GM19468 (cell line): ENCODE measurements around the gene HSPB6.
"Not testable (repeated sequence)": the region's sequence is repeated elsewhere in the genome, so short reads cannot be mapped to it uniquely, and the experiment has no call there.

ENCODE experiments used
- ATAC-seq: cut with Tn5 transposase; IDR thresholded peaks from one replicate; pipeline ENCODE4 v1.9.1; 2021; ENCODE audit warnings: mild to moderate bottlenecking, moderate library complexity, moderate number of reproducible peaks; ENCODE audit not compliant: unreplicated experiment; ENCODE audit errors: extremely low read depth

Gene HSPB6

DNA sequence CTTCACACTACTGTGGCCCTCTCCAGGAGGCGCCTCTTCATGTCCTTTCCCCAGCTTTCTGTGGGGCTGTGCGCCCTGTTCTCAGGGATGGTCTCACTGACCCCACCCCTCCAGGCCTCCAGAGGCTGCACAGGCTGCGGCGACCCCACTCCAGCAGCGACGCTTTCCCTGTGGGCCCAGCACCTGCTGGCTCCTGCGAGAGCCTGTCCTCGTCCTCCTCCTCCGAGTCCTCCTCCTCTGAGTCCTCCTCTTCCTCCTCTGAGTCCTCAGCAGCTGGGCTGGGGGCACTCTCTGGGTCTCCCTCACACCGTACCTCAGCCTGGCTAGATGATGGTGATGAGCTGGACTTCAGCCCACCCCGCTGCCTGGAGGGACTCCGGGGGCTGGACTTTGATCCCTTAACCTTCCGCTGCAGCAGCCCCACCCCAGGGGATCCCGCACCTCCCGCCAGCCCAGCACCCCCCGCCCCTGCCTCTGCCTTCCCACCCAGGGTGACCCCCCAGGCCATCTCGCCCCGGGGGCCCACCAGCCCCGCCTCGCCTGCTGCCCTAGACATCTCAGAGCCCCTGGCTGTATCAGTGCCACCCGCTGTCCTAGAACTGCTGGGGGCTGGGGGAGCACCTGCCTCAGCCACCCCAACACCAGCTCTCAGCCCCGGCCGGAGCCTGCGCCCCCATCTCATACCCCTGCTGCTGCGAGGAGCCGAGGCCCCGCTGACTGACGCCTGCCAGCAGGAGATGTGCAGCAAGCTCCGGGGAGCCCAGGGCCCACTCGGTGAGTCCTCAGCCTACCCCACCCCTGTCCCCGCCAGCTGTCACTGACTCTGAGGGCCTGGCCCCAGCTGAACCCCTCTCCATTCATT lies 29.7 kb upstream of the HSPB6 start:
- ATAC-seq, result no peak

DNA sequence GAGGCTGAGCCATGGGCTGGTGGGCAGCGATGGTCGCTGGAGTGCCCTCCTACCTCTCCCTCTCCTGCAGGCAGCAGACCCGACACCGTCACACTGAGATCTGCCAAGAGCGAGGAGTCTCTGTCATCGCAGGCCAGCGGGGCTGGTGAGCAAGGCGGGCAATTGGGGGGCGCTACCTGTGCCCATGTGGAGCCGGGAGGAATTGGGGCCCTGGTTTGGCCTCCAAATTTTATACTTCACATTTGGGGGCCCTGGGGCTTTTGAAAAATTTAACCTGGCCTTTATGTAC lies 28.5 kb upstream of the HSPB6 start:
- no peak for ATAC-seq

DNA sequence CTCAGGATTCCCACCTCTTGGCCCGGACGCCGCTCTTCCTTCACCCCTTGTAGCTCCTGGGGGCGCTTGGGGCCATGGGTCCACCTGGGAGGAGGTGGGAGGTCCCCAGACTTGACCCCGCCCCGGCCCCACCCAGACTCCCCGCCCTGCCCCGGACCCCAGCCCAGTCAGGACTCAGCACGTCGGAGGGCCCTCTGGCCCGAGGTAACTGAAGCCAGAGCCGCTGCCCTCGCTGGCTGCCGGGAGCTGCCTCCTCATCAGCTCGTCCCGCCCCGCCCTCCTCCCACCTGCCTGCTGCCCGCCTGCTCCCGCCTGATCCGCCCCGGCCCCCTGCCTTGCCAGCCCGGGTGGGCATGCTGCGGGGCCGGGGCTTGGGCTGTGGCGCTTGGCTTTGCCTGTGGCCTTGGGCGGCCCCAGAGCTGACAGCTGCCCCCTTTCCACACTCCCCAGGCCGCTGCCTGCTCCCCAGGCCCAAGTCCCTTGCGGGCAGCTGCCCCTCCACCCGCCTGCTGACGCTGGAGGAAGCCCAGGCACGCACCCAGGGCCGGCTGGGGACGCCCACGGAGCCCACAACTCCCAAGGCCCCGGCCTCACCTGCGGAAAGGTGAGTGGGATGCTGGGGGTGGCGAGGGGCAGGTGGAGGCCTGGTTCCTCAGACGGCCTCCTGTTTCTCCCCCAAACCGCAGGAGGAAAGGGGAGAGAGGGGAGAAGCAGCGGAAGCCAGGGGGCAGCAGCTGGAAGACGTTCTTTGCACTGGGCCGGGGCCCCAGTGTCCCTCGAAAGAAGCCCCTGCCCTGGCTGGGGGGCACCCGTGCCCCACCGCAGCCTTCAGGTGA lies 27.9 kb upstream of the HSPB6 start:
- ATAC-seq, result no peak

DNA sequence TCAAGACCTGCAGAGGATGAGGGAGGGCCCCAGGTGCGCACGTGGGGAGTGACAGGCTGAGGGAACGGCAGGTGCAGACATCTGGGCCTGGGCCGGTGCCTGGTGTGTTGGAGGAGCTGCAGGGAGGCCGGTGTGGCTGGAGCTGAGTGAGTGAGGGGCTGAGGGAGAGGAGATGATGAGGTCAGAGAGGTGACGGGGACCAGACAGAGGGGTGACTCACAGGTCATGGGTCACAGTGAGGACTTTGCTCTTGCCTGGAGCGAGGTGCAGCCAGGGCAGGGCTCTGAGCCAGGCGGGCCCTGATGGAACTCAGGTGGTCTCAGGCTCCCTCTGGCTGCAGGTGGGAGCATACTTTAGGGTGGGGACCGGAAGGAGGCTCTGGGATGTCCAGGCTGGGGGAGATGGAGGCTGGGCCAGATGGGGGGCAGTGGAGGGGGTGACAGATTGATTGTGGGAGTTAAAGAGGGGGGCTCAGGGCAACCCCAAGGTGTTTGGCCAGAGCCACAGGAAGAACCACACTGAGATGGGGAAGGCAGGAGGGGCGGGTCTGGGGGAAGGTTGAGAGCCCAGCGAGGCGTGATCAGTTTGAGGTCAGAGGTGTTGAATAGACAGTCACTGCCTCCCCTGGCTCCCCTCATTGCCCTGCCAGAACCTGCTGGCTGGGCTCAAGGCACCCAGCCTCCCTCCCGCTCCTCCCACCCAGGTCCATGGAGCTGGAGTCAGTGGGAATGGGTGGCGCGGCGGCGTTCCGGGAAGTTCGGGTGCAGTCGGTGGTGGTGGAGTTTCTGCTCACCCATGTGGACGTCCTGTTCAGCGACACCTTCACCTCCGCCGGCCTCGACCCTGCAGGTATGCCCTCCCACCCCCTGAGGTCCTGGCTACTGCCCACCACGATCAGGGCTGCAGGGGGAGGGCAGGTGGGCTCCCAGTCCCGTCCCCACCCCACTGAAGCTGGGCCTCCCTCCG lies 26.9 kb upstream of the HSPB6 start:
- ATAC-seq, result no peak

DNA sequence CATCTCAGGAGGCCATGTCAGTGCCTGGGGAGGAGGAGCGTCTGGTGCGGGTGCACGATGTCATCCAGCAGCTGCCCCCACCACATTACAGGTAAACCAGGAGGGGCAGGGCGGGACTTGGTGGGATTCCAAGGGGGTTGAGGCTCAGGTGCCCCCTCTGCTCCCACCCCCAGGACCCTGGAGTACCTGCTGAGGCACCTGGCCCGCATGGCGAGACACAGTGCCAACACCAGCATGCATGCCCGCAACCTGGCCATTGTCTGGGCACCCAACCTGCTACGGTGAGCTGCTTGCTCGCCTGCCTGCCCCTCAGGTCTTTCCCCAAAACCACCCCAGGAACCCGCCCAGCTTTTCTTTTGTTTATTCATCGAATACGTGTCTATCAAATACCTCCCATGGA lies 25.8 kb upstream of the HSPB6 start:
- ATAC-seq, result no peak

DNA sequence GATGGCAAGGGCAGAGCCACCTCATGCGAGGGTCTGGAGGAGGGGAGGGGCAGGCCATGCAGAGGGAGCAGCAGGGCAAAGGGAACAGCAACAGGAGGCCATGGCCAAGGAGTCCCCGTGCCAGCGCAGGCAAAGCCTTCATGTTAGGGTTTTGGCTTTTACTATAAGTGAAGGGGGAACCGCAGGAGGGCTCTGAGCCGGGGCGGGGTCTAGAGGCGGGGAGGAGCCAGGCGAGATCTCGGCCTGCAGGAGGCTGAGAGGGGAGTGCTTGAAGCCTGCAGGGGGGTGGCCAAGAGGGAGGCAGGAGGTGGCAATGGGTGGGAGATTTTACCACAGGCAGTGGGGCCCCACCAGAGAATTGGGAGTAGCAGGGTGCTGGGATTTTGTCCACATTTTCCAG lies 24.8 kb upstream of the HSPB6 start:
- ATAC-seq, result no peak

DNA sequence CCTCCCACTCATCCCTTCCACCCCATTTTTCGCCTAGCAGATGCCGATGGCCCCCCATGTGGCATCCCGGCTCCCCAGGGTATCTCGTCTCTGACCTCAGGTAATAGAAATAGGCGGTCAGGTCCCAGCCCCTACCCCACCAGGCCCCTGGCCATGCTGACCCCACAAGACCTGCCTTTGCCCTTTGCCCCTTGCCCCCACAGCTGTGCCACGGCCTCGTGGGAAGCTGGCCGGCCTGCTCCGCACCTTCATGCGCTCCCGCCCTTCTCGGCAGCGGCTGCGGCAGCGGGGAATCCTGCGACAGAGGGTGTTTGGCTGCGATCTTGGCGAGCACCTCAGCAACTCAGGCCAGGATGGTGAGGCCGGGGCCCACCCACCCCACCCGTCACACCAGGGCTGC lies 23.9 kb upstream of the HSPB6 start:
- ATAC-seq, result no peak

DNA sequence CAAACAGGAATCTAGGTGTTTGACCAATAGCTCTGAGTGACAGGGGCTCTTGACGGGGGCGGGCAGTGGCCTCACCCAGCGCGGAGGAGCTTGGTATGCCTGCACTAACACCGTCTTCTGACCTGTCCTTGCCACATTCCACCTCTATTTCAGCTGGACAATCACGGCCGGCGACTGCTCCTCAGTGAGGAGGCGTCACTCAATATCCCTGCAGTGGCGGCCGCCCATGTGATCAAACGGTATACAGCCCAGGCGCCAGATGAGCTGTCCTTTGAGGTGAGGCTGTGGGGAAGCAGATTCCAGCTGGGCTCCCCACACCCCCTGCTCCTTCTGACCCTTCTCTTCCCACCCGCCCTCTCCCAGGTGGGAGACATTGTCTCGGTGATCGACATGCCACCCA lies 23.2 kb upstream of the HSPB6 start:
- no peak for ATAC-seq

DNA sequence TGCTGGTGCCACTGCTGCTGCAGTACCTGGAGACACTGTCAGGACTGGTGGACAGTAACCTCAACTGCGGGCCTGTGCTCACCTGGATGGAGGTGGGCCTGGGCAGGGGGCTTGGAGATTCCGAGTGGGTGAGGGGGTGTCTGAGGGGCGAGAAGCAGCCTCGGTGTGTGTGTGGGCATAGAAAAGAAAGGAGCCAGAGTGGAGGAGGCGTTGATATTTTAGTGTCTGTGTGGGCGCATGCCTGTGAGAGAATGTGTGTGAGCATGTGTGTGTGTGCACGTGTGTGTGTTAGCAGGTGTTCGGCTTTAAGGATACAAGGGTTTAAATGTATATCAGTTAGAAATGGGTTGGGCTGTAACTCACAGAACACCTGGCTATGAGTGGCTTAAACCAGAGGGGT lies 22.2 kb upstream of the HSPB6 start:
- ATAC-seq, result no peak

DNA sequence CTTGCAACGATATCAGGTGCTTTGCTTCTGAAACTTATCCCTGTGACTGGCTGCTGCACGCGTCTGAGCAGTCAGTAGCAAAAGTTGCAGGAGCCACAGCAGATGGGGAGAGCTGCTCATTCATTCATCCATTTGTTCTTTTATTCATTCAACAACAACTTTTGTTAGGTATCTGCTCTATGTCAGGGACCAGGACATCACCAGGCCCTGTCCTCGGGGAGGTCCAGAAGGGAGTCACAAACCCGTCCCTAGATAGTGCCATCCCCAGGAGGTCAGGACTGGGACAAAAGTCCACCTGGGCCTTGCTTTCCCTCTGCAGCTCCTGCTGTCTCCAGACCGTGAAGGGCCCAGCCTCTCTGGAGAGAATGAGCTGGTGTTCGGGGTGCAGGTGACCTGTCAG lies 21.1 kb upstream of the HSPB6 start:
- ATAC-seq, result no peak

DNA sequence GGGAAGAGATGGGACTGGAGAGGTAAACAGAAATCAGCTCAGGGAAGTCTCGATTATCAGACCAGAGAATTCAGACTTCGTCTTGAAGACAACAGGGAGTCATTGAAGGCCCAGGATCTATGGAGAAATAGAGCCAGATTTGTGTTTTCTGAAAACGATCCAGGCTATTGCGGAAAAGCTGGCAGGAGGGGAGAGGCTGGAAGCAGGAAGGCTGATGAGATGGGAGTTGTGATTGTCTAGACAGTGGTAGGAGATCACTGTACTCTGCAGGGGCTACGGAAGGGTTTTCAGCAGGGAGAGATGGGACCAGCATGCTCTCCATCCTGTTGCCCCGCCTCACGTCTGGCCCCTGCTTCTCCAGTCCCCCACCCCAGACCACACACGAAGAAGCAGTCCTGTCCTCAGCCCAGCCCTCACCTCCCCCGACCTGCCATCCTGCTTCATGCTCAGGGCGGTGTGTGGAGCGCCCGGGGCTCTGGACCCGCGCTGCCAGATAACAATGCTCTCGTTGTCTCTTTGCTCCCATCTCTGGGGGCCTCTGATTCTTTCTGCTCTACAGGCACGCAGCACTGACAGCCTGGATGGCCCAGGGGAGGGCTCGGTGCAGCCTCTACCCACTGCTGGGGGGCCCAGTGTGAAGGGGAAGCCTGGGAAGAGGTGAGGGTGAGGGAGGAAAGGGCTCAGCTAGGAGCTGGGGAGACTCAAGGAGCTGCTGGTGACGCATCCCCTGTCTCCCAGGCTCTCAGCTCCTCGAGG lies 20.4 kb upstream of the HSPB6 start:
- ATAC-seq, result no peak

DNA sequence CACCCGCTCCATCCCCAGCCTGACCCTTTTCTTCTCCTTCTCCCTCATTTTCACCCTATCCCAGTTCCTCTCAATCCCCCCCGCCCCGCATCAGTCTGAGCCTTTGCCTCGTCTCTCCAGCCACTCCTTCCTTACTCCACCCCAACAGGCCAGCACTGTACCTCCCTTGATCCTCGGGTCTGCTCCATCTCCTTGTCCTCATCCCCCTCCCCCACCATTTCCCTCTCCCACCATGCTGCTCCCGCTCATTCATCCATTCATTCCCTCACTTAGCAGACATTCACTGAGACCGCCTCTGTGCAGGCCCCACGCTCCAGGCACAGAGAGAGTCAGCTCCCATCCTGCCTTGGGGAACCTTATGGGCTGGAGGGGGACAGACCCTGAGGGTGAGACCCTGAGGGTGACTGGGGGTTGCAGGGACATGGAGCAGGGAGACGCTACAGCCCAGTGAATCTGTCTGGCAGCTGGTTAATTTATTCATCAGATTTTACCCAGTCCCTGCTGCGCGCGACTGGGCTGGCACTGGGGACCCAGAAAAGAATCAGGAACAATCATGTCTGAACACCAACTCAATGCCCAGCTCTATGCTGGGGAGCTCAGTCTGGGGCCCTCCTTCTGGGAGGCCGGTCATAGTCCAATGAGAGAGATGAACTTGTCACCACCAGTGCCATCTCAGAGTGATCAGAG lies 19.4 kb upstream of the HSPB6 start:
- no peak for ATAC-seq

DNA sequence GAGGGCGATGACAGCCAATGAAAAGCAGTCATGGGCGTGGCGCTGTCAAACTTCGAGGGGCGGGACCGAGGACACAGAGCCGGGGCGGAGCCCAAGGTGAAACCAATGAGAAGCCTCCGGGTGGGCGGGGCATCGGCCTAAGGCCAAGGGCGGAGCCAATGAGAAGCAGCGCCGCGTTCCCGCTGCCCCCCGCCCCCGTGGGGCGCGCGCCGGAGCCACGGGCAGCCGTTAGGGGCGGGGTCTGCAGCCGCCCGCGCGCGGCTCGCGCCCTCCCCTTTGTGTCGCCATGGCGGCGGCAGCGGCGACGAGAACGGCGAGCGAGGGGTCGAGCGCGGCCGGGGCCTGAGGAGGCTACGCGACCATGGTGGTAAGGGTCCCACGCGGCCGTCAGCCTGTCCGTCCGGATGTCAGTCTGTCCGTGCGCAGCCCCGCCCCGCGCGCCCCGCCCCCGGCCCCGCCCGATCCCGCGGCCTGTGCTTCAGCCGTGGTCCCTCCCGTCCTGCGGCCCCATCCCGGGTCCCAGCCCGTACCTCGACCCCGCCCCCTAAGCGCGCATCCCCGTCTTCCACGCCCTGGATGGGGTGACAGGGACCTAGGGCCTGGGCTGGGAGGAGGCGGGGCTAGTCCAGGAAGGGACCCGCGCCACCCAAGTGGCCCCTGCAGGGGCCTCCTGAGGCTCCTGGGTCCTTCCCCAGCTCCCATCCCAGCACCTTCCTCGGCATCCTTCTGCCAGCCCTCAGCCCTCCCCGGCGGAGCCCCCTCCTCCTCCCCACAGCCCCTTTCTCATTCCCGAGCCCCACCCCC lies 18.7 kb upstream of the HSPB6 start, which contains the start of gene ARHGAP33:
TSS of gene ARHGAP33 (plus strand) at position 267 of the 804 bp plus-strand sequence. CDS start at position 362, 95 bp downstream.
- ATAC-seq, result peak; percentile 91

DNA sequence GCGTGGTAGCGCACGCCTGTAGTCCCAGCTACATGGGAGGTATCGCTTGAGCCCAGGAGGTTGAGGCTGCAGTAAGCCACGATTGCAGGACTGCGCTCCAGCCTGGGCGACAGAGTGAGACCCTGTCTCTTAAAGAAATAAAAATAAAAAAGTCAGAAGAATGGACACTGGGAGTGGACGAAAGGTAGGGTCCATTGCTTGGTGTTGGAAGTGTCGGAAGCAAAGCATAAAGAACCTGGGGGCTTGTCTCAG lies 18.1 kb upstream of the HSPB6 start:
- ATAC-seq, result no peak

DNA sequence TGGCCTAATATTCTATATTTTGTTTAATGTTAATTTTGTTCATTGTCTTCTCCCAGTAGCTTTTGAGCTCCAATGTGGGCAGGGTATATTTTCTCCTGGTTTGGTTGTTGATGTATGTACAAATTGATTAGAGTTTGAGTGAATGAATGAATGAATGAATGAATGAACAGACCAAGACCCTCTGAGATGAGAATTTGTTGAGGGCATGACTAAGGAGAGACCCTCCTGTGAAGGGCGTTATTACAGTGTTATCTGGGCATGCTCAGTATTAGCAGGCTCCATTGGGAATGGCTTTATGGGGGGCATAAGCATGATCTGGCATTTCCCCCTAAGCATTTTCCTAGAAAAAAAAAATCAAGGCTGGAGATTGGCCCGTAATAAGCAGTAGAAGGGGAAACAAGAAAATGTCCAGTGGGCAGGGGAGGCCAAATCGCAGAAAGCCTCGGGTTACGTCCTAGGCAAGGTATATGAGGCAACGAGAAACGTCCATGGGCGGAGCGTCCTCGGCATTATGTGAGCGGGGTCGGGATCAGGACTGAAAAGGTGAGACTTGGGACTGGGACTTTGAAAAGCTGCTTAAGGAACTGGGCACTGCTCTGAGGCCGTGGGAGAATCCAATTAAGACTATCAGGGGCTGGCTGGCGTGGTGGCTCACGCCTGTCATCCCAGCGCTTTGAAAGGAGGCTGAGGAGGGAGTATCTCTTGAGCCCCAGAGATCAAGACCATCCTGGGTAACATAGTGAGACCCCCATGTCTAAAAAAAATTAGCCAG lies 17.6 kb upstream of the HSPB6 start:
- ATAC-seq, result no peak

DNA sequence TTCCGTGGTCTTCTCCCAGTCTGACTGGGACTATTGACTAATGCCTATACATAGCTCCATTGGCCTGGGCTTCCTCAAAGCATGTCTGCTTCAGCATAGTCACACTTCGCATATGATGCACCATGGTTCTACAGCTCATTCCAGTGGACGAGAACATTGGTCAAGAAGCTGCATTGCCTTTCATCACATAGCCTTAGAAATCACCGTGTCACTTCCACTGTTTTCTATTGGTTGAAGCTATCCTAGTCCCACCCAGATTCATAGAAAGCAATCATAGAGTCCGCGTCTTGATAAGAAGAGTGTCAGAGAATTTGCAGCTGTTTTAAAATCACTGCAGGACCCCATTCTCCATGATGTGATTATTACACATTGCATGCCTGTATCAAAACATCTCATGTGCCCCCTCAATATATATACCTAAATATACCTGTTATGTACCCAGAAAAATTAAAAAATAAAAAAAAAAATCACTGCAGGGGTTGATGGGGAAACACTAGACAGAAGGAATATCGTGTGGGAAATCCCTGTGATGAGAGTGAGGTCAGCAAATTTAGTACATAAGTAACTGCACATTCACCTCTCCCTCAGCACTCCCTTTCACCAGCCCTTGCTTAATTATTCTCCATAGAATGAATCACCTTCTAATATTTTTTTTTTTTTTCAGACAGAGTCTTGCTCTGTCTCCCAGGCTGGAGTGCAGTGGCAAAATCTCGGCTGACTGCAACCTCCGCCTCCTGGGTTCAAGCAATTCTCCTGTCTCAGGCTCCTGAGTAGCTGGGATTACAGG lies 16.4 kb upstream of the HSPB6 start:
- ATAC-seq, result no peak

DNA sequence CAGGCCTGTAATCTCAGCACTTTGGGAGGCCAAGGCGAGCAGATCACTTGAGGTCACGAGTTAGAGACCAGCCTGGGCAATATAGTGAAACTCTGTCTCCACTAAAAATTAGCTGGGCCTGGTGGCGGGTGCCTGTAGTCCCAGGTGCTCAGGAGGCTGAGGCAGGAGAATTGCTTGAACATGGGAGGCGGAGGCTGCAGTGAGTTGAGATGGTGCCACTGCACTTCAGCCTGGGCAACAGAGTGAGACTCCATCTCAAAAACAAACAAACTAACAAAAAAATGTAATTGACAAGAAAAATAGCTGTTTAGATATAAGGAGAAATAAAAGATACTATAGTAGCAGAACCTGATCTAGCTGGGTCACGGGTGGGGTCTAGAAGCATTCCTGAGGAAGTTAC lies 15.5 kb upstream of the HSPB6 start:
- not testable (repeated sequence) for ATAC-seq
